ENCODE measurements around the gene PHLPP1.
"Not testable (repeated sequence)": the region's sequence is repeated elsewhere in the genome, so short reads cannot be mapped to it uniquely, and the experiment has no call there.

The PHLPP1 gene

DNA sequence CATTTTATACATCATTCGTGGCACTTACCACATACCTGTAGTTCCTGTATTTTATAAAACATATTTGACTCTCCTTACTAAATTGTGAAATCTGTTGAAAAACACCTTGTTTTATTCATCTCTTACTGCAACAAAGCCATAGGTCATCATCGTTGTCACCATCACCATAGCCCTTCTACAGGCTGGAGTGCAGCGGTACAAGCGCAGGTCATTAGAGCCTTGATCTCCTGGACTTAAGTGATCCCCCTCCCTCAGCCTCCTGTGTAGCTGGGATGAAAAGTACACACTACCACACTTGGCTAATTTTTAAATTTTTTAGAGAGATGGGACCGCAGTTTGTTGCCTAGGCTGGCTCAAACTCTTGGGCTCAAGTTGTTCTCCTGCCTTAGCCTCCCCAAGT lies 184.2 kb downstream of the PHLPP1 start:
- no peak for DNase-seq

DNA sequence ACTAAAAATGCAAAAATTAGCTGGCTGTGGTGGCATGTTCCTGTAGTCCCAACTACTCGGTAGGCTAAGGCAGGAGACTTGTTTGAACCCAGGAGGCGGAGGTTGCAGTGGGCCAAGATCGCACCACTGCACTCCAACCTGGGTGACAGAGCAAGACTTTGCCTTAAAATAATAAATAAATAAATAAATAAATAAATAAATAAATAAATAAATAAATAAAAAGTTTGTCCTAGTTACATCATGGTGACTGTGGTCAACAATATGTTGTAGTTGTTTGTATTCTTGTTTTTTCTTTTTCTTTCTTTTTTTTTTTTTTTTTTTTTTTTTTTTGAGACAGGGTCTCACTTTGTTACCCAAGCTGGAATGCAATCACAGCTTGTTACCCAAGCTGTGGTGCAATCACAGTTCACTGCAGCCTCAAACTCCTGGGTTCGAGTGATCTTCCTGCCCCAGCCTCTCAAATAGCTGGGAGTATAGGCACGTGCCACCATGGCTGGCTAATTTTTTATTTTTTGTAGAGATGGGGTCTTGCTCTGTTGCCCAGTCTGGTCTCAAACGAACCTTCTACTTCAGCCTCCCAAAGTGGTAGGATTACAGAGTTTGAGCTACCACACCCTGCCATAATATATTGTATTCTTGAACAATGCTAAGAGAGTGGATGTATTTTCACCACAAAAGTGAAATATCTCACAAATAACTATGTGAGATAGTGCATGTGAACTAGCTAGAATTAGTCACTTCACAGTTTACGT lies 185.0 kb downstream of the PHLPP1 start:
- no peak for DNase-seq

DNA sequence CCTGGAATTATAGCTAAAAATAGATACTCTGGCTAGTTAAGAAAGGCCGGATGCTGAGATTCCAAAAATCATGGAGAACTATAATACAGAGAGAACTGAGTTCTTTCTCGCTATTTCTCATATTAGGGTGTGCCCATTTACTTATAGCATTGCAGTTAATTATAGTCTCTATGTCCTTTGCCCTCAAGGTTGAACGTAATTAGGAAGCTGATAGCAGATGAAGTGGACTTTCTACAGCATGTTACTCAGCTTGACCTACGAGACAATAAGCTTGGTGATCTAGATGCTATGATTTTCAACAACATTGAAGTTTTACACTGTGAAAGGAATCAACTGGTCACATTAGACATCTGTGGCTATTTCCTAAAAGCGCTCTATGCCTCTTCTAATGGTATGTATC lies 187.4 kb downstream of the PHLPP1 start:
- no peak for DNase-seq

DNA sequence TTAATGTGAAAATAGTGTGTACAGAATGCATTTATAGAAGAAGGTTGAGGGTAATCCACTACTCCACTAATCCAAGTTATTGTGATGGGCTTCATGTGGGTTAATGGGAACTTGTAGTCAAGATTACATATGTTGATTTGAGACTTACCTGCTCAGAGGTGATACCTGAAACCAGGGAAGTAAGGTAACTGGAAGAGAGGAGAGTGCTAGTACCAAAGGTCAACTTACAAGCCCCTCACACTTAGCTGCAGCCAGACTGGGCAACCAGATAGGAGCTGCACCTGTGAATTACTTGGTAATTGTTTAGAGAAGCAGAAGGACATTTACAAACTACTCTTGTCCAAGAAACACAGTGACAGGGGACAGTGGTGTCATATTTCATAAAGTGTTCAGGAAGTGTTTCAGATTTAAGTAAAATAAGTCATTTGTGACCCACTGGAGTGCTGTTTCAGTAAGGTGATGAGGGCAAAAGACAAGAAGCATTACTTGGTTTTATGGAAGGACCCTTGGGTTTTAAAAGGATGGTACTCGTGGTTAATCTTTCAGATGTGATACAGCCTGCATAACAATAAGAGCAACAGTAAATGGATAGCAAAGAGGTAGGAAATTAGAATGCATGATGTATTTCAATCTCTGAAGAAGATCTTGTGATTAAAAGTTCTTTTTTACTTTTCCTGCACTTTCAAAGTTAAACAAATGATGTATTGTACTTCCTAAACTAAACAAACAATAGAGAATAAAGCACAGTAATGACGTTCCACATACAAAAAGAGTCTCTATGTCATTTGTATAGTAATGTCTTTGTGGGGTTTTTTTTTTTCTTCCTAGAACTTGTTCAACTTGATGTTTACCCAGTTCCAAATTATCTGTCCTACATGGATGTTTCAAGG lies 189.3 kb downstream of the PHLPP1 start:
- no peak for DNase-seq

DNA sequence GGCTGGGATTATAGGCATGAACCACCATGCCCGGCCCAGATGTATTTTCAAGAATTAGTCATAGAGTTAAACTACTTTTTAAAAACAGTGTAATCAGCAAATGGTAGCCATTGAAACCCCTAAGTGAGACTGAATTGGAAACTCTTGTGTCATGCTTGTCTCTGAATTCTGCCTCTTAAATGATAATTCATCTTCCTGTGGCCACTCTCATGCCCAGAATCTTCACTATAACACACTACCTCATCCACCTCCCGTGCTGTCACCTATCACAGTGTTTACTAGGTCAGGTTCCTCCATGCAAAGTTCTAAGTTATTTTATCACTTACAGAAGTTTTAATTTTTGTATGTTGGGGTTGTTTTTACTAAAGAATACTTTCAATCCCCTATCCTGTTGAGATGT lies 197.5 kb downstream of the PHLPP1 start:
- no peak for DNase-seq

DNA sequence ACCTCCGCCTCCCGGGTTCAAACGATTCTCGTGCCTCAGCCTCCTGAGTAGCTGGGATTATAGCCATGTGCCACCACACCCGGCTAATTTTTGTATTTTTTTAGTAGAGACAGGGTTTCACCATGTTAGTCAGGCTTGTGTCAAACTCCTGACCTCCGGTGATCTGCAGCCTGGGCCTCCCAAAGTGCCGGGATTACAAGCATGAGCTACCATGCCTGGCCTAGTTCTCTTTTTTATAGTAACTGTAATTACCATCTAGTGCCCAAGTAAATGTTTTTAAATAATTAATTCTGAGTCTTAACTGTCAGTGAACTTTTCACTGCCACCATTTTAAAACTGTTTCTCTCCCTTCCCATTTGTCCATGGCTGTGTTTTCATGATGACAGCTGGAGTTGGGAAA lies 198.5 kb downstream of the PHLPP1 start:
- not testable (repeated sequence) for DNase-seq

DNA sequence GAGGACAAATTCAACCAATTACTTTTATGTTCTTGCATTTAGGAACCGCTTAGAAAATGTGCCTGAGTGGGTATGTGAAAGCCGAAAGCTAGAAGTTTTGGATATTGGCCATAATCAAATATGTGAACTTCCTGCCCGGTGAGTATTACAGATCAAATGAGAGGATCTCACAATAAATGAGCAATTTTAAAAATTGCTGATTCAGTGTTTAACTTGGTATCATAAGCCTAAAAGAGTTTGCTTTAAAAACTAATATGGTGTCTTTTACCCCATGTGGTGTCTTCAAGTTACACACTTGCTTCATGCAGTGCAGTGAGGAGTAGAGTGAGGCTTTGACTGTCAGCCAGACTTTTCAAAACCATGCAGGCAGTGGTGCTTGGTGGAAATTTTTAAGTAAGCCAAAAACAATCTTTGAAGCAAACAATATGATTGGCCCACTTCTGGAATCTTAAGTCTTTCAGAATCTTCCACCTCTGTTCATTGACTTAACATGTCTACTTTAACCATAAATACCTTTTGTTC lies 199.6 kb downstream of the PHLPP1 start:
- DNase-seq = no peak

DNA sequence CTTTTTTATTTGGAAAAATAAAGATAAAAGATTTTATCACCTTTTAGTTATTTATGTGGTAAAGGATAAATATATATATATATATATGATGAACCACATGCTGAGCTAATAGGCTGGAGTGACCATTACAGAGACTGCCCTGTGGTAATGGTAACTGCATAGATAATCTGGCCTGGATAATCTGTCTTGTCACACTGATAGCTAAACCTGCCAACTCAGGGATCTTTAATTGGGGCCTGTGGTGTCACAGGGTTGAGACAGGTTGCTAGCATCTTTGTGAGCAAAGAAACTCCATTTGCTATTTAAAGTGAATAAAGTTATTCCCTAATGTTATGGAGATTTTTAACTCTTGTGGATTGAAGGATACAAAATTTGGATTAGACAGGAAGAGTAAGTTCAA lies 203.0 kb downstream of the PHLPP1 start:
- DNase-seq = no peak

DNA sequence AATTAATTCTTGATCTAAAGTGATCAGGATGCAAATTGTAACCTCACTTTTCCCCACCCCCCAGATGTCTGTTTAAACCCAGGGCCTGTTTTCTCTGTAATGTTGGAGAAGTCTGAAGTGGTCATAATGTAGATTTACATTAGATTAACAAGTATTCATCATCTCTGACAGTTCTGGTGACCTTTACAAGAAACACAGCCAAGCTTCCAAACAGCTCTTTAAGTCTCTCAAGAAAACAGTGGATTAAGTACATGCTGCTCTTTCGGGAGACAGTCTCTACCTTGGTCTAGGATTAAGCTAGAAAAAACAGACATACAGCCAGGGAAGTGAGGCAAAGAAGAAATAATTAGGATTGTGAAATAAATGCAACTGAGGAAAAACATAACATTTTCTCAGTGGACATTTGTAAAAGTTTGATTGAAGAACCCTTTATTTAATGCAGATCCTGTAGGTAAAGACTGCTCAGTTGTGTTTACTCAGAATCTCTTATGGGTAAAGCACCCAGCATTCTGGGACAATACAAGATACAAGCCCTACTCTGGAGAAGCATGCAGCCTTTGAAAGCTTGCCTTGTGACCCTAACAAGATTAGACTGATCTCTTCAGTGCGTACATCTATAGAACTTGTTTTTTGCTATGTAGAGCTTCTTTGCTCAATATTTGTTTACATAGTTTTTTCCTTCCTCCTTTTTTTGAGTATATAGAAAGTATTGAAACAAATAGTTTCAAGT lies 203.9 kb downstream of the PHLPP1 start:
- no peak for DNase-seq

DNA sequence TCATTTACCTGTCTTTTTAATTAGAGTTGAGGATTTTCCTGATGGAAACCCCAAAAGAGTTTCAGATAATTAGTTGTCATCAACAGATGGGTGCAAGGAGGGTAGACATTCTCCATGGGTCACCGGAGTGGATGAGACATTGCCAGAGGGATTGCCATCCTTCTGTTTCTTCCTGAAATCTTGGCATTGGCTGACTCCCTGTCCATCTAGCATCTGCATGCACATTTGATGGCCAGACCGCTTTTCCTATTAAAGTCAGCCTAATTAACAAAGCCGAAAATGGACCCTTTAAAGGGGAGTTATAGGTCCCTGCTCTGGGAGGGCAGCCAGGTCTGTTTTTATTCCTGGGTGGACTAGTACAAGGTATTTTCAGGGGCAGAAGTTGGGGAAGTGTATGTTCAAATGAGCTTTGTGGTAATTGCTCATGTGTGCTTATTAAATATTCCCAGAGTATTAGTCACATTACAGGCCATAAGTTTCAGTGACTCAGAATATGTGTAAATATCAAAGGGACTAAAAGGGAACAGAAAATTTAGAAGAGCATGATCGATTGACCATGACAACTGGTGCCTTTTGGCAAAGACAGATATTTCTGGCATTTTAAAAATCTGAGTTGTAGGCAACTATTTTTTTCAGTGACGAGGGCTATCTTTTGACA lies 209.8 kb downstream of the PHLPP1 start:
- DNase-seq = no peak

DNA sequence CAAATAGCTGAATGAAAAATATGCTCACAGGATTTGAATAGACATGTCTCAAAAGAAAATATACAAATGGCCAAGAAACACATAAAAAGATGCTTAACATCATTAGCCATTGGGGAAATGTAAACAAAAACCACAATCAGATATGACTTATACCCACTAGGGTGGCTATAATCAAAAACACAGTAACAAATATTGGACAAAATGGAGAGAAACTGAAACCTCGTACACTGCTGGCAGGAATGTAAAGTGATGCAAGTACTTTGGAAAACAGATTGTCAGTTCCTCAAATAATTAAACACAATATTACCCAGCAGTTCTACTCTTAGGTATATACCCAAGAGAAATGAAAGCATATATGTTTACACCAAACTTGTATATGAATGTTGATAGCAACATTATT lies 213.0 kb downstream of the PHLPP1 start:
- no peak for DNase-seq

DNA sequence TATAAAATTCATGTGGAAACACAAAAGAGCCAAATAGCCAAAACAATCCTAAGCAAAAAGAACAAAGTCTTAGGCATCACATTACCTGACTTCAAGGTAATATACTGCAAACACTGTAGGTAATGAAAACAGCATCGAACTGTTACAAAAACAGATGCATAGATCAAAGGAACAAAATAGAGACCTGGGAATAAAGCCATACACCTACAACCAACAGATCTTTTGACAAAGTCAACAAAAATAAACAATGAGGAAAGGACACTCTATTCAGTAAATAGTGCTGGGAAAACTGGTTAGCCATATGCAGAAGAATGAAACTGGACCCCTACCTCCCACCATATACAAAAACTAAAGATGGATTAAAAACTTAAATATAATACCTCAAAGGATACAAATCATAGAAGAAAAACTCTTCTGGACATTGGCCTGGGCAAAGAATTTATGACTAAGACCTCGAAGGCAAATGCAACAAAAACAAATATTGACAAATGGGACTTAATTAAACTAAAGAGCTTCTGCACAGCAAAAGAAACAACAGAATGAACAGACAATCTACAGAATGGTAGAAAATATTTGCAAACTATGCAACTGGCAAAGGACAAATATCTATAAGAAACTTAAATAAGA lies 218.0 kb downstream of the PHLPP1 start:
- no peak for DNase-seq

DNA sequence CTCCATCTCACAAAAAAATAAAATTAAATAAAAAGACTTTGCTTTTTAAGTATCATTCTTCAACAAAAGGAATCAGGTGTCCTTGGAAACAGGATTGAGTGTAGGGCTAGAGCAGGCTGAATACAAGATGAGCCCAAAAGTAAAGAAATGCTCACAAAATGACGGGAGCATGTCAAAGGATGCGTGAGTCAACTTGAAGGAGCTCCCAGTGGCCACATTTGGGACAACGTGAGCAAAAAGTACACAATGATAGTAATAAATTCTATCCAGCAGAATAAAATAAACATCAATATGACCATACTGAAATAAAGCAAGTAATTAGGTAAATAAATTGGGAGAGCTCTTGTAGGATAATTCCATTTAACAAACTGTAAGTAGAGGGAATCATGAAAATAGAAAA lies 220.7 kb downstream of the PHLPP1 start:
- no peak for DNase-seq

DNA sequence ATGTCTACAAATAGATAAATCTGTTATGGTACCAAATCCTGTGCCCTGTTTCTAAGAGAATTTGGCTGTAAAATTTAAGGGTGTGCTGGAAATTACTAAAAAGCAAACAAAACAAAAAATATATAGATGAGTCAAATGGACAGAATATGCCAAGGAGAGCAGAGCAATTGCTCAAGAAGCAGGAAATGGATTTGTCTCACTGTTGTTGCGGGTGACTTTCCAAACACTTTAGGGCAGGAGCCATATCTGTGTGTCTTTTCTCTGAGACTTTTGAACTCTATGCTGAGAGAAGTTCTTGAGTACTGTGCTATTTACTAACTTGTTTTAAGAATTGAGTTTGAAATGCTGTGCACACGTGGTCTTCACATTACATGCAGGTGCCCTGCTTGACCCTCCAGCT lies 221.7 kb downstream of the PHLPP1 start:
- DNase-seq = peak; percentile 61 to 71

DNA sequence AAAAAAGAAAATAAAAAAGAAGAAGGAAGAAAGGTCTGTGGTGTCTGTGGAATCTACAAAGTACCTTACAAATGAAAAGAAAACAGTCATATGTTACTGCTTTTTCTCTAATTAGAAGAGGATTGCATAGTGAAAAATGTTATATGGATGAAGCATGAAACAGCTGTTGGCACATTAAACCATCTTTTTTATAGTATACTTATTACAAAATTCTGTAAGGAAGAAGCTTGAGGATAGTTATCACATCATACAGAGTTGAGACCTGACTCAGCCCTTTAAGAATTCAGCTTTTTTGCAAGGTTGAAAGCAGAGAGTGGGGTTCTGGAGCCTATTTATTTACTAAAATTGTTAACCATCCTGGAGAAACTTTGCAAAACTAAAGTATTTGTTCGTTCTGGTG lies 222.7 kb downstream of the PHLPP1 start:
- peak in 1 of 2 experiments; percentile 8 for DNase-seq

DNA sequence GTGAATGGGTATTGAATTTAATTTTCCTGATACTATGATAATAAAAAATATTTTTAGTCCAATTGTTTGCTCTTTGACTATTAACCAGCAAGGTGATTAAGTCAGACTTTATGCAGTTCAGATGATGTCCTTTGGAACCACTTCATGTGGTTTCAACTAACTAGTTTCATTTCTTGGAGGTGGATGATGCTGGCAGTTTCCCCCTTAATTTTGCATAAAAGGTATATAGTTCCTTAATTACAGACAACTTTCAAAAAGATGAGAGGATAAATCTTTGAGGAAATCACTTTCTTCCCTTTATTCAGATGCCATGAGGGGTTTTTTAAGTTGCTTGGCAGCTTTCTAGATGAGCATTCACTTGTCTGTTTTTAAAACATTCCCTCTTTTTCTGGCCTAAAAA lies 223.1 kb downstream of the PHLPP1 start:
- no peak for DNase-seq

DNA sequence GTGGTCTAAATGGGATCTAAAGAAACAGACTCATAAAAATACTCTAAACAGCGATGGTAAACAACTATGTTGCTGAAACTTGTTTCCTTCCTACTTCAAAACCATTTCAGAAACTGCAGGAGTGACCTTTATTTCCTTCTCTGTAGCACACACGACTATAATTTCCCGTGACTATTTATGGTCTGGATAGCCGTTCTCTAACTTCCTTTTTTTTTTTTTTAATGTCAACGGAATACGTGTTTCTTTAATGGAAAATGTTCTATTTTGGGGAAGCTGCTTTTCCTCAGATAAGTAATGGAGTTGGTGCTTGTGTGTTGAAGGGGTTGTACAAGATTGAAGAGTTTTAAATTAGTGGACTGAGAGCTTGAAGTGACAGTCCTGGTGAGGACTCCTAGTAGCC lies 224.1 kb downstream of the PHLPP1 start:
- peak; percentile 84 to 85 for DNase-seq

DNA sequence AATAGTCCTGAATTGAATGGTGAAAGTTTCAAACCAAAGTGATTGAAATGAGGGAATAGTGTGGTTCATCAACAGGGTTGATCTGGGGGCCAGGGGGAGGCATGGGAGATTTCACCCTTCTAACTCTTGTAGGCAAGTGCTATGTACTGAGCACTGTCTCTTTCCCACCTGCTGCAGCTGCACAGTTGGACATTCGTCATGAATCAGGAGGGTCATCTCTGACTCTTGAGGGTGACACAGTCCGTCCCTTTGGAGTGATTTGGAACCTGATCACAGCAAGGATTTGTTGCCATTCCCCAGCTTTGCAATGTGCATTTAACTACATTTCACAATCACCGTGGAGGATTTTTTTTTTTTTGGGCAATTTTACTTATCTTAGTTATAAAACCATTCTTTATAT lies 224.6 kb downstream of the PHLPP1 start:
- DNase-seq = no peak

DNA sequence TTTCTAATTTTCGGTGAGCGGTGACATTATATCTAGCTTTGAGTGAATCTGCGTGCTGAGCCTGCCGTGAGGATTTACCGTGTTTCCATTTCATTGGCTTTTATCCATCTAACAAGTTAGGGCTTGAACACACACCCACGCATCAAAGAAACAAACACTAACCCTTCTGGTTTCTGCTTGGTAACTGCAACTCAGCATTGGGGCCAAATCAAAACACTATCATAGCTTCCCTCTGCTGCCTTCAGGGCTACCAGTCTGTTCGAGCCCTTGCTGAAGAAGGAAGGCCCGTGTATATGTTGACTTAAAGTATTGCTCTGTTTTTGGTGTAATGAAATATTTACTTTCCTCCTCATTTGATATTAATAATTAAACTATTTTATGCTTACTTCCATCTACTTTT lies 227.2 kb downstream of the PHLPP1 start:
- DNase-seq = no peak

DNA sequence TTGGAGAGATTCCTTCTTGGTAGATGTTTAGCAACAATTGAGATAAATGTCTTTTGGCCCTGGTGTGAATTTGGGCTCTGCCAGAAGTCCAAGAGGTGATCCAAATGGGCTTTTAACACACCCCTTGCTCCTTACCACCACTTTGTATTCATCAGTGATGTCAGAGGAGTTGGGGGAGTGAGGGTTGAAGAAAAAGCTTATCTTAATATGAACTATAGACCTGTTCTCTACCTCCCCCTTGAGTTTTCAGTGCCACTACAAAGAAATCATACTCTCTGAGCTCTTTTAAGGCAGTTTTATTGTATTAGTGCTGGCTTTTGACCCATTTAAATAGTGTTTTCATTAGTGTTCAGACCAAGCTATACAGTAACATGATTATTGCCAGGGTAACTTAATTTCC lies 229.1 kb downstream of the PHLPP1 start:
- no peak for DNase-seq

DNA sequence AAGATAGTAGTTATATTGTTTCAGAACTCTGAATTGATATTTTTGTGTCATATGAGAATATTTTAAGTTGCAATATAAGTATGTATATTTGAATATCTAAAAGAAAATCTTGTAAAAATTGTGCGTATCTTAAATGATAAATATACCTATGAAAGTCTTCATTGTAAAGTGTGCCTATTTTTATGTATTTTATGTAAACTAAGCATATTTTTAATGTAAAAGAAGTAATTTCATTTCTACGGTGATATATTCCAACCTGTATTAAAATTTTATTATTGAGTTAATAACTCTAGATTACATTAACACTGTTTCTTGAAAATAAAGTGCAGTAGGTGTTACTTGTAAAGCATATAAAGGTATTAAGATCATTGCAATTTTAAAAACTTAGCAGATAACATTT lies 233.4 kb downstream of the PHLPP1 start:
- DNase-seq = no peak

DNA sequence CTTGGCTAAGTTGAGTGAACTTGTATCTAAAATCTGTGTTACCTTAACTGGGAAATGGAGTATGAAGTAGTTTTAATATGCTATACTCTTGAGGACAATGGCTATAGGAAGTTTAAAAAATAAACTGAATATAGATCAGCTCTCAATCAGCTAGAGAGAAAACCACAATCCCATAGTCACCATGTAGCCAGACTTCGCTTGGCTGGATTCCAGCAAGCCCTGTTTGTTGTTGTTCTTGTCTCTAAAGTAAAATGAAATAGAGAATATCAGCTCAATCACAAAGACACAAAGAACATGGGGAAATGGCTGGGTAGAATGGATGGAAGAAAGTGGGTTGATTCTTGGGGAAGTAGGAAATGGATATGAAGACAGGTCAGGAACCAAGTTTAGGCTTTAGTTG lies 234.9 kb downstream of the PHLPP1 start:
- DNase-seq = no peak
